Mesothelial cell of epicardium (in vitro differentiated cells): Measurements from ENCODE around the gene SLC16A9. TPM values are rescaled to one million over a fixed set of nuclear protein-coding genes. Genes with fewer than 3 reads are reported as not detected.

Experiments
- DNase-seq, 2 experiments: peaks; one replicate each; pipeline ENCODE4 v3.0.0; 2021; ENCODE audit warnings: low spot score in 2 of 2; ENCODE audit not compliant: unreplicated experiment in 2 of 2
- H3K27ac Mint-ChIP-seq: 2 replicates; pipeline ENCODE4 v1.8.0; 2021; ENCODE audit warnings: mixed read lengths
- H3K27me3 Mint-ChIP-seq: 2 replicates; pipeline ENCODE4 v1.8.0; 2021; ENCODE audit warnings: low read depth, mixed read lengths
- H3K36me3 Mint-ChIP-seq: 2 replicates; pipeline ENCODE4 v1.8.0; 2021; ENCODE audit warnings: mixed read lengths
- H3K4me1 Mint-ChIP-seq: 2 replicates; pipeline ENCODE4 v1.8.0; 2021; ENCODE audit warnings: mixed read lengths
- H3K4me3 Mint-ChIP-seq: 2 replicates; pipeline ENCODE4 v1.8.0; 2021; ENCODE audit warnings: mild to moderate bottlenecking, moderate library complexity, mixed read lengths
- H3K9me3 Mint-ChIP-seq: 2 replicates; pipeline ENCODE4 v1.8.0; 2021; ENCODE audit warnings: mixed read lengths
- total RNA-seq: library from RNA; stranded (reverse); gene quantifications from 3 replicates; pipeline ENCODE4 v1.2.1, GENCODE V29; 2021
- TF ChIP-seq, protein P1 (sequence below): fragments of 200-600 bp; sonication (generic); IDR thresholded peaks from one replicate; pipeline ENCODE4 v1.5.0; 2021; ENCODE audit warnings: antibody characterized with exemption; ENCODE audit not compliant: unreplicated experiment

The SLC16A9 gene
- total RNA-seq, 1 donor from 2014 or later = 17.6 TPM

DNA sequence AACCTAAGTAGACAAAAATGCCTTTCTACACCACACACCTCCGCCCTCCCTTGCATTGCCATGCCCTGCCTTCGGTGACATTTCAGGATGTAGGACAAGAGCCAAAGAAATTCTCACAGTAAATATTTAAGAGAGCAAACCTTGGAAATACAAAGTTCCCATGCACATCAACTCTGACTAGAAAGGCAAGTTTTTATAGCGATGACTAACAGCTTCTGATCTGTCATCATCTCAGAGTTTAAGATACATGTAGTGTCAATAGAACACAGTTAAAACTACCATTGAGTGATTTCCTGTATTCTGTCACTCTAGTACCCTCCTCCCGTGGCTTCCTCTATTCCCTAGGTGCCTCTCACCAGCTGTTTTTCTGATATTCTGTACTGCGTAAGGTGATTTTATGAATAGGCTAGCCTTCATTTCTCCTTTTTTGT, 20.7 kb downstream of the SLC16A9 start:
- TF ChIP-seq, protein P1, sequence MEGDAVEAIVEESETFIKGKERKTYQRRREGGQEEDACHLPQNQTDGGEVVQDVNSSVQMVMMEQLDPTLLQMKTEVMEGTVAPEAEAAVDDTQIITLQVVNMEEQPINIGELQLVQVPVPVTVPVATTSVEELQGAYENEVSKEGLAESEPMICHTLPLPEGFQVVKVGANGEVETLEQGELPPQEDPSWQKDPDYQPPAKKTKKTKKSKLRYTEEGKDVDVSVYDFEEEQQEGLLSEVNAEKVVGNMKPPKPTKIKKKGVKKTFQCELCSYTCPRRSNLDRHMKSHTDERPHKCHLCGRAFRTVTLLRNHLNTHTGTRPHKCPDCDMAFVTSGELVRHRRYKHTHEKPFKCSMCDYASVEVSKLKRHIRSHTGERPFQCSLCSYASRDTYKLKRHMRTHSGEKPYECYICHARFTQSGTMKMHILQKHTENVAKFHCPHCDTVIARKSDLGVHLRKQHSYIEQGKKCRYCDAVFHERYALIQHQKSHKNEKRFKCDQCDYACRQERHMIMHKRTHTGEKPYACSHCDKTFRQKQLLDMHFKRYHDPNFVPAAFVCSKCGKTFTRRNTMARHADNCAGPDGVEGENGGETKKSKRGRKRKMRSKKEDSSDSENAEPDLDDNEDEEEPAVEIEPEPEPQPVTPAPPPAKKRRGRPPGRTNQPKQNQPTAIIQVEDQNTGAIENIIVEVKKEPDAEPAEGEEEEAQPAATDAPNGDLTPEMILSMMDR = no peak
- no peak for DNase-seq
- no peaks in the 10 kb centered on the region for H3K9me3 Mint-ChIP-seq
- H3K27me3 Mint-ChIP-seq = no peaks in the 10 kb centered on the region
- no peak overlapping the region for H3K4me3 Mint-ChIP-seq
- H3K27ac Mint-ChIP-seq = no peak overlapping the region
- H3K36me3 Mint-ChIP-seq = peaks cover 6% of the 10 kb centered on the region
- no peaks in the 10 kb centered on the region for H3K4me1 Mint-ChIP-seq

DNA sequence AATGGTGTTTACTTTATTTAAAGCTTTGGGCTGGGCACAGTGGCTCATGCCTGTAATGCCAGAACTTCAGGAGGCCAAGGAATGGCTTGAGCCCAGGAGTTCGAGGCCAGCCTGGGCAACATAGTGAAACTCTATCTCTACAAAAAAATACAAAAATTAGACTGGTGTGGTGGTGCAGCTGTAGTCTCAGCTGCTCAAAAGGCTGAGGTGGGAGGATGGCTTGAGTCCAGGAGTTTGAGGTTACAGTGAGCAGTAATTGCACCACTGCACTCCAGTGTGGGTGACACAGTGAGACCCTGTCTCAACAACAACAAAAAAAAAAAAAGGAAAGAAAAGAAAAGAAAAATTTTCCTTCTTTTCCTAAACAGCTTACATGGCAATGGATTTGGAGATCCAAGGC, 22.0 kb downstream of the SLC16A9 start:
- Mint-ChIP-seq H3K36me3 (peaks cover 6% of the 10 kb centered on the region), H3K27ac (no peak overlapping the region), H3K9me3 (no peaks in the 10 kb centered on the region), H3K4me1 (no peaks in the 10 kb centered on the region), H3K4me3 (no peak overlapping the region), H3K27me3 (no peaks in the 10 kb centered on the region)
- DNase-seq = no peak
- TF ChIP-seq, protein P1 = no peak

DNA sequence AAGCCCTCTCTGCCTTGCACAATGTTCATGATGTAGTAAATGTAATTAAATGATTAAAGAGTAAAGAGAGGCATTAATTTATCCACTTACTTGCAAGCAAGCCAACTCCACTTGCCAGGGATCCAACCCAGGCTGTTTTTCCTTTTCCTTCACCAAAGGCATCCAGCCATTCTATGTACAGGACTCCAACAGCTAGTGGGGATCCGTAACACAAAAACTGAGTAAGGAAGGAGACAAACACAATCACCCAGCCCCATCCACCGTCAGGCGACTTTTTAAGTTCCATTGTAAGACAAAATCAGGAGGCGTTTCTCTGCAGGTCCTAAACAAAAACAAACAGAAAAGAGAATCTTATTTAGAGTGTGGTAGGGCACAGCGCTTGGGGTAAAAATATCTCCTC, 25.6 kb downstream of the SLC16A9 start:
- TF ChIP-seq, protein P1 = no peak
- peaks cover 3% of the 10 kb centered on the region for H3K4me1 Mint-ChIP-seq
- no peaks in the 10 kb centered on the region for H3K9me3 Mint-ChIP-seq
- peaks cover 5% of the 10 kb centered on the region for H3K36me3 Mint-ChIP-seq
- H3K27me3 Mint-ChIP-seq = no peaks in the 10 kb centered on the region
- no peak overlapping the region for H3K4me3 Mint-ChIP-seq
- H3K27ac Mint-ChIP-seq = peak overlapping the region; percentile 26
- no peak for DNase-seq

DNA sequence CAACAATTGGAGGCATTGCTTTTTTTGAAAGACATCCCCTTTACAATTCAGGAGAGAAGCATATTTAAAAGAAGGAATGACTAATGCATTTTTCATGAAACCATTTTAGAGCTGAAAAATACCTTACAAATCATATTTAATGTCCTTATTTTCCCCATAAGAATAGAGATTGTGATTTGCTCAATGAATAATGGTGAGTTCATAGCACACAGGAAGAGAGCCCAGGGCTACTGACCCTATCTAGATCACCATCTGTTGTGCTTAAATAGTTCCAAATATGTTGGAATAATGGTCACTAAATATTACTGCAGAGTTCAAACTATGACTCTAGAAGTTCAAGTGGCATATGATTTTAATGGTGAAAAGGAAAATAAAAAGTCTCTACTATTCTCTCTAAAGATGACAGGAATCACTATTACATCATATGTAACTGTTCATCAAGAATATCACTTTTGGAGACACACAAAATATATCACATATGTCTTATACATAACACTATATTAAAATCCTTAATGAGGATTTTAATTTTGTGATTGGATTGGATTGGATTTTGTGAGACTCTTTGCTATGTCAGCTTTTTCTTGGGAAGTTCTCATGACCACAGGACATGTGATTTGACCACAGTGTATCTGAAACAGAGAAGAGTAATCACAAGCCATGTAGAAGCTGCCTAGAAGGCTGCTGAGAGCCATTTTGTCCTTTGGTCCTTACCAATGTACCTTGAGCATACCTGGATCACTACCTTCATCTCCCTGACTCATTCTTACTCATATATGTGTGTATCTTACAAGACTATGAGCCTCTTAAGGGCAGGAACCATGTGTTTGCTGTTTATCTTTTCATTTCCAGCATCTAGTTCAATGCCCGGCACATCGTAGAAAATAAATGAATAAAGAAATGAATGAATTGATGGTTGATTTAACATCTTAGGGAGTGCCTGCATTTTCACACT, 26.4 kb downstream of the SLC16A9 start:
- Mint-ChIP-seq H3K27me3 (no peaks in the 10 kb centered on the region), H3K9me3 (no peaks in the 10 kb centered on the region), H3K4me1 (peaks cover 3% of the 10 kb centered on the region), H3K36me3 (peaks cover 5% of the 10 kb centered on the region), H3K27ac (no peak overlapping the region), H3K4me3 (no peak overlapping the region)
- DNase-seq = no peak
- TF ChIP-seq, protein P1 = no peak

DNA sequence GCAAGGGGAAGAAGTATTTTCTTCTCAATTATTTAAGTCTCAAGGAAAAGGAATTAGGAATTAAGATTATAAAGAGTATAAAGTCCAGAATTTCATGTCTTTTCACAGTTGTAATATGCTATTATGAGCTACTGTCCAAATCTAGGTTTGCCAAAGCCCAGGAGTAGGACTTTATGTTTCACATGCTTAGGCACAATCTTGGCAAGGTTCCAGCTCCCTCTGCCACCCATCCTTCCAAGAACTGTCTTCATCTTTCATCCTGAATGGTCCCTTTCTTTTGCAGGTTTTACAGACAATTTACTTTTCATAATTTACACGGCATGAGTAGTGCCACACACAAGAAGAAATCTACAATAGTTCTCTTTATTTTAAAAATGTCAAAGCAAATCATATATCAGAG, 29.5 kb downstream of the SLC16A9 start:
- Mint-ChIP-seq H3K36me3 (peaks cover 8% of the 10 kb centered on the region), H3K4me3 (no peak overlapping the region)

More for the DNA sequence above, 29.5 kb downstream of the SLC16A9 start:
- Mint-ChIP-seq H3K27me3 (no peaks in the 10 kb centered on the region), H3K4me1 (peaks cover 3% of the 10 kb centered on the region), H3K27ac (no peak overlapping the region), H3K9me3 (no peaks in the 10 kb centered on the region)
- TF ChIP-seq, protein P1 = no peak
- no peak for DNase-seq
